SK-N-SH (cell line): Measurements from ENCODE around the gene NDUFS7. TPM values are rescaled to one million over a fixed set of nuclear protein-coding genes. Genes with fewer than 3 reads are reported as not detected.

ENCODE experiments used
- CTCF ChIA-PET: fragments of 300-600, 350-600 bp; formaldehyde crosslinking; extraction: SDS; loops from one replicate; lab custom pipeline; 2021; lab: Yijun Ruan, JAX
- POLR2A ChIA-PET: fragments of 350-600 bp; sonication (Branson Sonifier 250); formaldehyde crosslinking; extraction: SDS; loops from one replicate; lab custom pipeline; 2020; ENCODE audit warnings: antibody characterized with exemption, inconsistent platforms; lab: Yijun Ruan, JAX
- DNase-seq: peaks from one replicate; pipeline ENCODE4 v3.0.0; 2012
- H2AFZ ChIP-seq: fragments of 200-600 bp; sonication (generic); 2 replicates; pipeline ENCODE4 v1.8.1; 2016; ENCODE audit warnings: antibody characterized with exemption, mild to moderate bottlenecking, low read depth
- H3F3A ChIP-seq: fragments of 200-600 bp; sonication (generic); replicated peaks from 2 replicates; pipeline ENCODE3; 2016; ENCODE audit warnings: antibody characterized with exemption, mild to moderate bottlenecking; ENCODE audit not compliant: insufficient read depth
- H3K27ac ChIP-seq, 2 experiments: fragments of 200-500 bp in 1 of 2; fragments of 200-600 bp in 1 of 2; sonication (Bioruptor generic) in 1 of 2; sonication (generic), shearing (Covaris generic) in 1 of 2; 2 replicates each; pipeline versions ENCODE4 v1.5.1 to v1.6.1; 2014 to 2016; ENCODE audit warnings: low read depth in 2 of 2, inconsistent platforms in 1 of 2, low read length in 1 of 2, mild to moderate bottlenecking in 1 of 2, mixed read lengths in 1 of 2
- H3K27me3 ChIP-seq: fragments of 200-600 bp; sonication (generic), shearing (Covaris generic); 2 replicates; pipeline ENCODE4 v1.6.1; 2016; ENCODE audit warnings: mixed run types; ENCODE audit not compliant: insufficient read depth
- H3K36me3 ChIP-seq, 2 experiments: fragments of 200-500 bp in 1 of 2; fragments of 200-600 bp in 1 of 2; sonication (Bioruptor generic) in 1 of 2; sonication (generic) in 1 of 2; replicated peaks in 1 of 2; 2 replicates each; pipeline versions ENCODE3 to v1.5.1; 2014 to 2016; ENCODE audit warnings: low read length in 1 of 2, mild to moderate bottlenecking in 1 of 2; ENCODE audit not compliant: insufficient read depth in 2 of 2, control insufficient read depth in 1 of 2
- H3K4me1 ChIP-seq, 2 experiments: fragments of 200-500 bp in 1 of 2; fragments of 200-600 bp in 1 of 2; sonication (Bioruptor generic) in 1 of 2; sonication (generic), shearing (Covaris generic) in 1 of 2; 2 replicates each; pipeline versions ENCODE4 v1.5.1 to v1.6.1; 2014 to 2016; ENCODE audit warnings: low read depth in 1 of 2, low read length in 1 of 2, mixed run types in 1 of 2; ENCODE audit not compliant: insufficient read depth in 2 of 2, control insufficient read depth in 1 of 2
- H3K4me2 ChIP-seq: fragments of 200-600 bp; sonication (generic), shearing (Covaris generic); 2 replicates; pipeline ENCODE4 v1.6.1; 2017; ENCODE audit warnings: mixed run types
- H3K4me3 ChIP-seq, 2 experiments: fragments of 200-500 bp in 1 of 2; fragments of 200-600 bp in 1 of 2; sonication (Bioruptor generic) in 1 of 2; sonication (generic), shearing (Covaris generic) in 1 of 2; 2 replicates each; pipeline versions ENCODE4 v1.5.1 to v1.8.1; 2014 to 2016; ENCODE audit warnings: low read depth in 2 of 2, inconsistent platforms in 1 of 2, low read length in 1 of 2, mild to moderate bottlenecking in 1 of 2, mixed read lengths in 1 of 2, moderate library complexity in 1 of 2
- H3K79me2 ChIP-seq: fragments of 200-600 bp; sonication (generic); 2 replicates; pipeline ENCODE4 v1.8.1; 2017; ENCODE audit warnings: mild to moderate bottlenecking; ENCODE audit not compliant: insufficient read depth
- H3K9ac ChIP-seq: fragments of 200-600 bp; sonication (generic); 2 replicates; pipeline ENCODE4 v1.6.1; 2017; ENCODE audit warnings: mixed run types
- H3K9me2 ChIP-seq: fragments of 200-600 bp; sonication (generic); 2 replicates; pipeline ENCODE4 v1.6.1; 2017; ENCODE audit warnings: mixed run types
- H3K9me3 ChIP-seq: fragments of 200-600 bp; sonication (generic); 2 replicates; pipeline ENCODE4 v1.6.1; 2017; ENCODE audit warnings: mixed run types, mild to moderate bottlenecking, moderate library complexity
- H4K20me1 ChIP-seq: fragments of 200-600 bp; sonication (generic); 2 replicates; pipeline ENCODE4 v1.6.1; 2017; ENCODE audit warnings: mild to moderate bottlenecking, mixed run types; ENCODE audit not compliant: insufficient read depth
- CHD2 ChIP-seq: fragments of 150-350 bp; IDR thresholded peaks from 2 replicates; pipeline ENCODE4 v1.6.1; 2018; ENCODE audit warnings: low read length; ENCODE audit not compliant: partially characterized antibody
- CTCF ChIP-seq: fragments of 200-600 bp; sonication (generic); IDR thresholded peaks from 2 replicates; pipeline ENCODE4 v1.6.1; 2017; ENCODE audit warnings: antibody characterized with exemption, mild to moderate bottlenecking, moderate library complexity
- ELF1 ChIP-seq: IDR thresholded peaks from 2 replicates; pipeline ENCODE4 v1.4.0; 2012
- EP300 ChIP-seq, 2 experiments: IDR thresholded peaks; 2 replicates each; pipeline versions ENCODE4 v1.4.0 to v1.6.1; 2012; ENCODE audit warnings: borderline replicate concordance in 1 of 2, low read depth in 1 of 2, low read length in 1 of 2
- FOSL2 ChIP-seq: IDR thresholded peaks from 2 replicates; pipeline ENCODE4 v1.4.0; 2012; ENCODE audit warnings: low read depth, mild to moderate bottlenecking, moderate library complexity, borderline replicate concordance
- FOXM1 ChIP-seq: IDR thresholded peaks from 2 replicates; pipeline ENCODE4 v1.4.0; 2012; ENCODE audit warnings: low read depth, mild to moderate bottlenecking
- GABPA ChIP-seq: IDR thresholded peaks from 2 replicates; pipeline ENCODE4 v1.4.0; 2012; ENCODE audit warnings: low read depth, mild to moderate bottlenecking
- GATA2 ChIP-seq: sonication (generic); formaldehyde crosslinking; IDR thresholded peaks from 2 replicates; pipeline ENCODE4 v1.5.0; 2020; ENCODE audit warnings: mild to moderate bottlenecking, missing genetic modification reagents
- MAX ChIP-seq: IDR thresholded peaks from 2 replicates; pipeline ENCODE4 v1.4.0; 2012; ENCODE audit warnings: low read depth
- MEF2A ChIP-seq: IDR thresholded peaks from 2 replicates; pipeline ENCODE4 v1.4.0; 2012; ENCODE audit warnings: low read depth, borderline replicate concordance
- MXI1 ChIP-seq: IDR thresholded peaks from 2 replicates; pipeline ENCODE4 v1.6.1; 2012; ENCODE audit warnings: mild to moderate bottlenecking, low read depth, low read length, improper control_type of control experiment
- NFIC ChIP-seq: IDR thresholded peaks from 2 replicates; pipeline ENCODE4 v1.4.0; 2012; ENCODE audit warnings: borderline replicate concordance
- NRF1 ChIP-seq: IDR thresholded peaks from 2 replicates; pipeline ENCODE4 v1.6.1; 2012; ENCODE audit warnings: low read depth, mild to moderate bottlenecking, low read length
- PBX3 ChIP-seq: IDR thresholded peaks from 2 replicates; pipeline ENCODE4; 2012
- POLR2AphosphoS5 ChIP-seq: IDR thresholded peaks from 2 replicates; pipeline ENCODE4 v1.6.1; 2012; ENCODE audit warnings: low read depth, low read length
- RAD21 ChIP-seq: IDR thresholded peaks from 2 replicates; pipeline ENCODE4 v1.6.1; 2012; ENCODE audit warnings: mild to moderate bottlenecking, low read length
- RCOR1 ChIP-seq: fragments of 150-350 bp; IDR thresholded peaks from 2 replicates; pipeline ENCODE4 v1.6.1; 2017; ENCODE audit warnings: antibody characterized with exemption, low read length
- RFX5 ChIP-seq: IDR thresholded peaks from 2 replicates; pipeline ENCODE4 v1.6.1; 2012; ENCODE audit warnings: mild to moderate bottlenecking, improper control_type of control experiment, low read length
- RXRA ChIP-seq: IDR thresholded peaks from 2 replicates; pipeline ENCODE4 v1.4.0; 2012; ENCODE audit warnings: low read depth, mild to moderate bottlenecking, borderline replicate concordance
- SMC3 ChIP-seq: IDR thresholded peaks from 2 replicates; pipeline ENCODE4 v1.6.1; 2012; ENCODE audit warnings: low read depth, low read length, improper control_type of control experiment
- TAF1 ChIP-seq: IDR thresholded peaks from 2 replicates; pipeline ENCODE4 v1.6.1; 2012; ENCODE audit warnings: low read depth, mild to moderate bottlenecking, low read length, moderate library complexity, borderline replicate concordance
- TEAD4 ChIP-seq: IDR thresholded peaks from 2 replicates; pipeline ENCODE4 v1.4.0; 2012; ENCODE audit warnings: mild to moderate bottlenecking, borderline replicate concordance; ENCODE audit not compliant: insufficient read depth
- USF1 ChIP-seq: IDR thresholded peaks from 2 replicates; pipeline ENCODE4 v1.4.0; 2012; ENCODE audit warnings: low read depth, borderline replicate concordance
- USF2 ChIP-seq: fragments of 150-350 bp; IDR thresholded peaks from 2 replicates; pipeline ENCODE4 v1.6.1; 2017; ENCODE audit warnings: antibody characterized with exemption, low read length, low read depth, borderline replicate concordance
- ZBTB33 ChIP-seq: IDR thresholded peaks from 2 replicates; pipeline ENCODE4 v1.4.0; 2012; ENCODE audit warnings: low read depth, borderline replicate concordance
- WGBS: methylation state at CpG from one replicate; pipeline ENCODE4 v1.1.6; 2017; ENCODE audit warnings: low lambda C conversion rate; 5-methylcytosine and 5-hydroxymethylcytosine counted together
- polyA plus RNA-seq, 3 experiments: library from polyadenylated mRNA; depleted of rRNA; stranded (reverse); fragments of >200 nt; gene quantifications; 2 replicates each; pipeline ENCODE4 v1.2.3, GENCODE V29; 2012

The NDUFS7 gene
- 52.5 and 66.4 TPM in 2 replicates for polyA plus RNA-seq (2012; rRNA removed)
- polyA plus RNA-seq (2012; cell fraction: cytosol; rRNA removed), result 22.6 and 43.2 TPM in 2 replicates
- 49.8 and 83.8 TPM in 2 replicates for polyA plus RNA-seq (2012; cell fraction: nucleus; rRNA removed)

- Histone ChIP-seq H3K36me3 (no peaks in the 10 kb centered on the region), H3K79me2 (peaks cover 17% of the 10 kb centered on the region), H3K9ac (peak within 1 kb of the TSS; percentile 66), H4K20me1 (no peaks in the 10 kb centered on the region), H3K4me3 (peak within 1 kb of the TSS; percentile 83 to 91), H3F3A (peaks cover 10% of the 10 kb centered on the region), H3K9me2 (no peaks in the 10 kb centered on the region), H2AFZ (peak within 1 kb of the TSS; percentile 72; the same call in 1 of the 2 replicates), H3K27ac (peak within 1 kb of the TSS; percentile 62 to 87), H3K9me3 (no peaks in the 10 kb centered on the region), H3K27me3 (no peaks in the 10 kb centered on the region), H3K4me2 (peak within 1 kb of the TSS; percentile 94), H3K4me1 (peaks cover 0 to 12% of the 10 kb centered on the region in 2 experiments; a peak in 1 of 4 replicates)
- peak; percentile 90 for DNase-seq
- under 1% methylated on average over 42 of the region's 90 CpGs for WGBS
- ChIA-PET CTCF (interaction anchor here (0.6 to 5.0 kb wide), 9 partner anchors 11 to 215 kb away, joined by 3 to 34 read pairs (median 4); no protein-coding TSS in a partner anchor), POLR2A (interaction anchor here (0.9 to 1.6 kb wide), 6 partner anchors 11 to 115 kb away, joined by 3 to 5 read pairs (median 4); a partner anchor contains a TSS)
- TF ChIP-seq NRF1, result peak; percentile 82
- no peak for TF ChIP-seq NFIC
- TF ChIP-seq RFX5, result no peak
- TF ChIP-seq USF1, result peak; percentile 67
- TF ChIP-seq RAD21, result no peak
- peak; percentile 98 for TF ChIP-seq TEAD4
- peak; percentile 80; the same call in 1 of the 2 replicates for TF ChIP-seq MXI1
- TF ChIP-seq MEF2A, result no peak
- peak; percentile 82; the same call in 1 of the 2 replicates for TF ChIP-seq TAF1
- TF ChIP-seq ZBTB33, result peak; percentile 76; the same call in 1 of the 2 replicates
- TF ChIP-seq GATA2, result no peak
- TF ChIP-seq CTCF, result peak; percentile 39; the same call in 1 of the 2 replicates
- no peak for TF ChIP-seq SMC3
- TF ChIP-seq PBX3, result peak; percentile 59
- TF ChIP-seq ELF1, result peak; percentile 64
- TF ChIP-seq FOXM1, result 0 out of 2 replicates have a peak, but pooled peaks have one; percentile 41
- TF ChIP-seq MAX, result peak; percentile 91
- TF ChIP-seq POLR2AphosphoS5, result peak; percentile 25; the same call in 1 of the 2 replicates
- peak; percentile 49; the same call in 1 of the 2 replicates for TF ChIP-seq RCOR1
- TF ChIP-seq RXRA, result peak; percentile 92; the same call in 1 of the 2 replicates
- no peak for TF ChIP-seq USF2
- peak; percentile 1 to 51; a peak in 2 of 4 replicates for TF ChIP-seq EP300 (IDR thresholded peaks at IDR 0.05; ENCODE audit: borderline replicate concordance in 1 of 2, low read depth in 1 of 2, low read length in 1 of 2)
- TF ChIP-seq FOSL2, result peak; percentile 48; the same call in 1 of the 2 replicates
- peak; percentile 34 for TF ChIP-seq CHD2
- peak; percentile 81 for TF ChIP-seq GABPA
Measured at GRCh38 chr19:1383312-1384084, at the start of gene NDUFS7. TSS of gene NDUFS7 (plus strand) at chr19:1383907. CDS start at chr19:1383927, 20 bp downstream.
